SK-N-SH treated with all-trans-retinoic acid at 6 μM for 48 hours (cell line): ENCODE measurements around the gene PPP2R2C.

Experiments used
- ATAC-seq: fragments of 200-7000 bp; cut with Tn5 transposase; 3 replicates; pipeline ENCODE4 v1.9.1; 2020; ENCODE audit warnings: mild to moderate bottlenecking, moderate library complexity
- ARNTL ChIP-seq: fragments of 450-650 bp; formaldehyde crosslinking; IDR thresholded peaks from 2 replicates; pipeline ENCODE4 v1.5.0; 2020; ENCODE audit warnings: low read depth, mild to moderate bottlenecking, moderate library complexity, borderline replicate concordance
- BACH2 ChIP-seq: fragments of 250-450 bp; sonication (Bioruptor Pico); IDR thresholded peaks from 2 replicates; pipeline ENCODE4 v1.9.0; 2021; ENCODE audit warnings: mild to moderate bottlenecking, borderline replicate concordance
- CREB5 ChIP-seq: fragments of 250-450 bp; sonication (Bioruptor Pico); IDR thresholded peaks from 2 replicates; pipeline ENCODE4 v1.5.1; 2020; ENCODE audit warnings: low read depth, mild to moderate bottlenecking, moderate library complexity
- CSDC2 ChIP-seq: fragments of 250-450 bp; sonication (Bioruptor Pico); IDR thresholded peaks from 2 replicates; pipeline ENCODE4 v1.5.0; 2020; ENCODE audit warnings: mild to moderate bottlenecking, moderate library complexity
- CSRNP3 ChIP-seq: fragments of 250-450 bp; sonication (Bioruptor Pico); IDR thresholded peaks from 2 replicates; pipeline ENCODE4 v1.5.1; 2021; ENCODE audit warnings: mild to moderate bottlenecking, moderate library complexity
- ESRRG ChIP-seq: fragments of 250-450 bp; sonication (Bioruptor Pico); IDR thresholded peaks from 2 replicates; pipeline ENCODE4 v1.6.1; 2021; ENCODE audit warnings: mild to moderate bottlenecking
- GLIS3 ChIP-seq: fragments of 250-450 bp; sonication (Bioruptor Pico); IDR thresholded peaks from 2 replicates; pipeline ENCODE4 v1.5.0; 2020; ENCODE audit warnings: mild to moderate bottlenecking, moderate library complexity
- ISL1 ChIP-seq: fragments of 250-450 bp; sonication (Bioruptor Pico); IDR thresholded peaks from 2 replicates; pipeline ENCODE4 v2.1.2; 2022; ENCODE audit warnings: mild to moderate bottlenecking, moderate library complexity
- OSR1 ChIP-seq: fragments of 250-450 bp; sonication (Bioruptor Pico); IDR thresholded peaks from 2 replicates; pipeline ENCODE4 v1.8.0; 2022; ENCODE audit warnings: moderate library complexity, mild to moderate bottlenecking, inconsistent platforms
- PATZ1 ChIP-seq: fragments of 250-450 bp; sonication (Bioruptor Pico); IDR thresholded peaks from 2 replicates; pipeline ENCODE4 v1.8.0; 2020; ENCODE audit warnings: mild to moderate bottlenecking, moderate library complexity, borderline replicate concordance
- POU6F1 ChIP-seq: fragments of 250-450 bp; sonication (Bioruptor Pico); IDR thresholded peaks from 2 replicates; pipeline ENCODE4 v1.8.0; 2021; ENCODE audit warnings: low read depth, mild to moderate bottlenecking, moderate library complexity, borderline replicate concordance
- PPARA ChIP-seq: fragments of 250-450 bp; sonication (Bioruptor Pico); IDR thresholded peaks from 2 replicates; pipeline ENCODE4 v1.5.0; 2020; ENCODE audit warnings: mild to moderate bottlenecking, borderline replicate concordance
- RARB ChIP-seq: fragments of 250-450 bp; sonication (Bioruptor Pico); IDR thresholded peaks from 2 replicates; pipeline ENCODE4 v1.8.0; 2021; ENCODE audit warnings: mild to moderate bottlenecking, moderate library complexity
- SNAI2 ChIP-seq: fragments of 250-450 bp; sonication (Bioruptor Pico); IDR thresholded peaks from 2 replicates; pipeline ENCODE4 v1.5.0; 2020; ENCODE audit warnings: mild to moderate bottlenecking, moderate library complexity
- TCF4 ChIP-seq: fragments of 250-450 bp; sonication (Bioruptor Pico); IDR thresholded peaks from 2 replicates; pipeline ENCODE4 v1.8.0; 2021; ENCODE audit warnings: mild to moderate bottlenecking, moderate library complexity, borderline replicate concordance
- TOX ChIP-seq: fragments of 250-450 bp; sonication (Bioruptor Pico); IDR thresholded peaks from 2 replicates; pipeline ENCODE4 v1.8.0; 2021; ENCODE audit warnings: mild to moderate bottlenecking, moderate library complexity, borderline replicate concordance
- ZC3H10 ChIP-seq: fragments of 250-450 bp; sonication (Bioruptor Pico); IDR thresholded peaks from 2 replicates; pipeline ENCODE4 v1.5.1; 2021; ENCODE audit warnings: mild to moderate bottlenecking, moderate library complexity
- ZFP30 ChIP-seq: fragments of 450-650 bp; formaldehyde crosslinking; IDR thresholded peaks from 2 replicates; pipeline ENCODE4 v1.5.0; 2022; ENCODE audit warnings: mild to moderate bottlenecking, moderate library complexity
- ZNF565 ChIP-seq: fragments of 450-650 bp; formaldehyde crosslinking; conservative IDR thresholded peaks from 2 replicates; pipeline ENCODE4 v1.5.0; 2020; ENCODE audit warnings: low read depth, mild to moderate bottlenecking, moderate library complexity
- ZNF70 ChIP-seq: fragments of 450-650 bp; formaldehyde crosslinking; IDR thresholded peaks from 2 replicates; pipeline ENCODE4 v1.5.0; 2020; ENCODE audit warnings: mild to moderate bottlenecking, moderate library complexity
- ZNF8 ChIP-seq: fragments of 450-650 bp; formaldehyde crosslinking; IDR thresholded peaks from 2 replicates; pipeline ENCODE4 v1.5.0; 2020; ENCODE audit warnings: mild to moderate bottlenecking, moderate library complexity
- TF ChIP-seq, protein P1 (sequence below): fragments of 250-450 bp; sonication (Bioruptor Pico); IDR thresholded peaks from 2 replicates; pipeline ENCODE4 v1.5.0; 2020; ENCODE audit warnings: mild to moderate bottlenecking, moderate library complexity

PPP2R2C gene

DNA sequence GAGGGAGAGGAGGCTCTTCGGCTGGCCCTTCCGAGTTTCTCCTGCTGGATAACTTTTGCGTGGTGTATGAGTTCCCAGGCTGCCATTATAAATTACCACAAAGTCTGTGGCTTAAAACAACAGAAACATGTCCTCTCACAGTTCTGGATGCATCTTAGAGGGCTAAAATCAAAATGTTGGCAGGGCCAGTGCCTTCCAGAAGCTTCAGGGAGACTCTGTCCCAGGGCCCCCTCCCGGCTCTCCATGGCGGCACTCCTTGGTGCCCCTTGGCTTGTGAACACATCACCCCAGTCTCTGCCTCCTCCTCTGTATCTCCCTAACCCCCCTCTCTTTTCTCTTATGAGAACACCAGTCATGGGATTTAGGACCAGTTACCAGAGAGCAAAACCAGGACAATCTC is 23.3 kb upstream of the PPP2R2C start:
- no peak for ATAC-seq
- no peak for TF ChIP-seq ISL1 (CRISPR knock-in tag)
- no peak for TF ChIP-seq ZNF565 (CRISPR knock-in tag)
- no peak for TF ChIP-seq BACH2 (CRISPR knock-in tag)
- TF ChIP-seq, protein P1, sequence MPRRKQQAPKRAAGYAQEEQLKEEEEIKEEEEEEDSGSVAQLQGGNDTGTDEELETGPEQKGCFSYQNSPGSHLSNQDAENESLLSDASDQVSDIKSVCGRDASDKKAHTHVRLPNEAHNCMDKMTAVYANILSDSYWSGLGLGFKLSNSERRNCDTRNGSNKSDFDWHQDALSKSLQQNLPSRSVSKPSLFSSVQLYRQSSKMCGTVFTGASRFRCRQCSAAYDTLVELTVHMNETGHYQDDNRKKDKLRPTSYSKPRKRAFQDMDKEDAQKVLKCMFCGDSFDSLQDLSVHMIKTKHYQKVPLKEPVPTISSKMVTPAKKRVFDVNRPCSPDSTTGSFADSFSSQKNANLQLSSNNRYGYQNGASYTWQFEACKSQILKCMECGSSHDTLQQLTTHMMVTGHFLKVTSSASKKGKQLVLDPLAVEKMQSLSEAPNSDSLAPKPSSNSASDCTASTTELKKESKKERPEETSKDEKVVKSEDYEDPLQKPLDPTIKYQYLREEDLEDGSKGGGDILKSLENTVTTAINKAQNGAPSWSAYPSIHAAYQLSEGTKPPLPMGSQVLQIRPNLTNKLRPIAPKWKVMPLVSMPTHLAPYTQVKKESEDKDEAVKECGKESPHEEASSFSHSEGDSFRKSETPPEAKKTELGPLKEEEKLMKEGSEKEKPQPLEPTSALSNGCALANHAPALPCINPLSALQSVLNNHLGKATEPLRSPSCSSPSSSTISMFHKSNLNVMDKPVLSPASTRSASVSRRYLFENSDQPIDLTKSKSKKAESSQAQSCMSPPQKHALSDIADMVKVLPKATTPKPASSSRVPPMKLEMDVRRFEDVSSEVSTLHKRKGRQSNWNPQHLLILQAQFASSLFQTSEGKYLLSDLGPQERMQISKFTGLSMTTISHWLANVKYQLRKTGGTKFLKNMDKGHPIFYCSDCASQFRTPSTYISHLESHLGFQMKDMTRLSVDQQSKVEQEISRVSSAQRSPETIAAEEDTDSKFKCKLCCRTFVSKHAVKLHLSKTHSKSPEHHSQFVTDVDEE (CRISPR knock-in tag): no peak
- no peak for TF ChIP-seq TCF4
- TF ChIP-seq SNAI2: no peak
- TF ChIP-seq CSDC2 (CRISPR knock-in tag): no peak
- no peak for TF ChIP-seq GLIS3 (CRISPR knock-in tag)
- no peak for TF ChIP-seq PATZ1
- no peak for TF ChIP-seq ZC3H10
- no peak for TF ChIP-seq ZFP30
- TF ChIP-seq ARNTL (CRISPR knock-in tag): no peak
- no peak for TF ChIP-seq ESRRG (CRISPR knock-in tag)
- TF ChIP-seq CREB5 (CRISPR knock-in tag): no peak
- no peak for TF ChIP-seq TOX (CRISPR knock-in tag)

DNA sequence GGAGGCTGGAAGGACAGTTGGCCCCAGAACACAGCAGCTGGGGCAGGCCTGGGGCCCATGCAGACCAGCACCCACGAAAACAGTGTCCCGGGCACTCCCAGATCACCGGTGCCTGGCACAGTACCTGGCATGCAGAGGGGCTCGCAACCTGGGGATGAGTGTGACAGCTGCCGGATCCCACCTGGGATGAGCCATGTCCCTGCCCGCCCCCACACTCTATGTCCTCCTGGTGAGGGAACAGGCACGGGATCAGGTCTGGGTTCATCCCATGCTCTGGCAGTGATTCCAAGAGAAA is 22.8 kb upstream of the PPP2R2C start:
- no peak for ATAC-seq
- TF ChIP-seq PPARA (CRISPR knock-in tag) (no peak), ZNF8 (CRISPR knock-in tag) (no peak), POU6F1 (CRISPR knock-in tag) (no peak), CREB5 (CRISPR knock-in tag) (no peak), TCF4 (no peak), CSDC2 (CRISPR knock-in tag) (no peak), CSRNP3 (no peak), ZFP30 (no peak), OSR1 (CRISPR knock-in tag) (no peak), SNAI2 (no peak), PATZ1 (no peak), ISL1 (CRISPR knock-in tag) (no peak), TOX (CRISPR knock-in tag) (no peak), ZNF565 (CRISPR knock-in tag) (no peak), ZNF70 (CRISPR knock-in tag) (no peak), RARB (CRISPR knock-in tag) (no peak)
- TF ChIP-seq, protein P1 (CRISPR knock-in tag): no peak
